ENCODE results near the gene RADIL.

DNA sequence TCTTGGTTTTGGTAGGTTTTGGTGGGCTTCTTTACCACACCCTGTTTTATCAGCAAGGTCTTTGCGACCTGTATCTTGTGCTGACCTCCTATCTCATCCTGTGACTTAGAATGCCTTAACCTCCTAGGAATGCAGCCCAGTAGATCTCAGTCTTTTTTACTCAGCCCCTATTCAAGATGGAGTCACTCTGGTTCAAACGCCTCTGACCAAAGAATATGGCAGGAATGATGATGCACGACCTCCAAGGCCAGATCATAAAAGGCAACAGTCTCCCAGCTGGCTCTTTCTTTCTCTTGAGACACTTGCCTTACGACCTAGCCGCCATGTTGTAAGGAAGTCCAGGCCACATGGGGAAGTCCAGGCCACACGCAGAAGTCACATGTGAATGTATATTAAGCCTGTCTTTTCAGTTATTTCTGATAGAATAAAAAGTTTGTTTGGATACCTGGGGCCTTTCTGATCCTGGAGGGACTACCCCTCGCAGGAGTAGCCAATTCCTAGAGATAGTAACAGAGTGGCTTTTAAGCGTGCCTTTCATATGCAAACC, 10.5 kb upstream of the RADIL start:
- no peak for TF ChIP-seq EP300 (IDR thresholded peaks at IDR 0.05; ENCODE audit: low read depth)
- TF ChIP-seq, protein P1, sequence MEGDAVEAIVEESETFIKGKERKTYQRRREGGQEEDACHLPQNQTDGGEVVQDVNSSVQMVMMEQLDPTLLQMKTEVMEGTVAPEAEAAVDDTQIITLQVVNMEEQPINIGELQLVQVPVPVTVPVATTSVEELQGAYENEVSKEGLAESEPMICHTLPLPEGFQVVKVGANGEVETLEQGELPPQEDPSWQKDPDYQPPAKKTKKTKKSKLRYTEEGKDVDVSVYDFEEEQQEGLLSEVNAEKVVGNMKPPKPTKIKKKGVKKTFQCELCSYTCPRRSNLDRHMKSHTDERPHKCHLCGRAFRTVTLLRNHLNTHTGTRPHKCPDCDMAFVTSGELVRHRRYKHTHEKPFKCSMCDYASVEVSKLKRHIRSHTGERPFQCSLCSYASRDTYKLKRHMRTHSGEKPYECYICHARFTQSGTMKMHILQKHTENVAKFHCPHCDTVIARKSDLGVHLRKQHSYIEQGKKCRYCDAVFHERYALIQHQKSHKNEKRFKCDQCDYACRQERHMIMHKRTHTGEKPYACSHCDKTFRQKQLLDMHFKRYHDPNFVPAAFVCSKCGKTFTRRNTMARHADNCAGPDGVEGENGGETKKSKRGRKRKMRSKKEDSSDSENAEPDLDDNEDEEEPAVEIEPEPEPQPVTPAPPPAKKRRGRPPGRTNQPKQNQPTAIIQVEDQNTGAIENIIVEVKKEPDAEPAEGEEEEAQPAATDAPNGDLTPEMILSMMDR (IDR thresholded peaks at IDR 0.05): no peak
